Liver (tissue), 9 donors: ENCODE data around the gene TSHB. TPM values are rescaled to one million over a fixed set of nuclear protein-coding genes. Genes with fewer than 3 reads are reported as not detected.

Experiments
- DNase-seq: peaks from one replicate; pipeline ENCODE4 v3.0.0-alpha.2; 2017; ENCODE audit warnings: low spot score
- H3K27ac ChIP-seq, 2 donors: one replicate each; pipeline ENCODE4 v1.7.0; 2013; ENCODE audit warnings: inconsistent platforms in 2 of 2, low read length in 2 of 2, control low read depth in 1 of 2, low read depth in 1 of 2, mild to moderate bottlenecking in 1 of 2
- H3K27me3 ChIP-seq, 4 donors: one replicate each; pipeline versions ENCODE4 v1.6.1 to v1.7.0; 2013; ENCODE audit warnings: low read length in 3 of 4, inconsistent platforms in 1 of 4, mild to moderate bottlenecking in 1 of 4, moderate library complexity in 1 of 4; ENCODE audit not compliant: control insufficient read depth in 4 of 4, insufficient read depth in 4 of 4
- H3K36me3 ChIP-seq, 4 donors: one replicate each; pipeline versions ENCODE4 v1.6.1 to v1.7.0; 2013; ENCODE audit warnings: low read length in 3 of 4, mild to moderate bottlenecking in 3 of 4, low read depth in 1 of 4, moderate library complexity in 1 of 4; ENCODE audit not compliant: control insufficient read depth in 4 of 4, insufficient read depth in 3 of 4
- H3K4me1 ChIP-seq, 4 donors: one replicate each; pipeline versions ENCODE4 v1.6.1 to v1.7.0; 2013; ENCODE audit warnings: low read length in 3 of 4, mild to moderate bottlenecking in 3 of 4, moderate library complexity in 1 of 4; ENCODE audit not compliant: control insufficient read depth in 4 of 4, insufficient read depth in 4 of 4
- H3K4me3 ChIP-seq, 3 donors: one replicate each; pipeline versions ENCODE4 v1.6.1 to v1.7.0; 2013; ENCODE audit warnings: low read length in 3 of 3, control low read depth in 1 of 3, low read depth in 1 of 3, mild to moderate bottlenecking in 1 of 3
- H3K9ac ChIP-seq, 2 donors: one replicate each; pipeline ENCODE4 v1.7.0; 2013; ENCODE audit warnings: low read length in 2 of 2, mild to moderate bottlenecking in 2 of 2, moderate library complexity in 2 of 2, control low read depth in 1 of 2, low read depth in 1 of 2
- H3K9me3 ChIP-seq, 4 donors: one replicate each; pipeline versions ENCODE4 v1.6.1 to v1.7.0; 2013; ENCODE audit warnings: low read length in 3 of 4; ENCODE audit not compliant: control insufficient read depth in 4 of 4
- ATF3 ChIP-seq: IDR thresholded peaks from 2 replicates; pipeline ENCODE4 v1.6.1; 2016; ENCODE audit warnings: antibody characterized with exemption
- CTCF ChIP-seq: fragments of 150-350 bp; IDR thresholded peaks from 2 replicates; pipeline ENCODE4 v1.5.1; 2017; ENCODE audit warnings: improper control_type of control experiment, low read depth, low read length; ENCODE audit not compliant: missing input control
- EGR1 ChIP-seq, 2 donors: IDR thresholded peaks; 2 replicates each; pipeline ENCODE4 v1.6.1; 2016 to 2018; ENCODE audit warnings: antibody characterized with exemption in 2 of 2, low read depth in 2 of 2
- FOXA1 ChIP-seq: IDR thresholded peaks from 2 replicates; pipeline ENCODE4 v1.6.1; 2016; ENCODE audit warnings: antibody characterized with exemption
- FOXA2 ChIP-seq: IDR thresholded peaks from 2 replicates; pipeline ENCODE4 v1.6.1; 2016; ENCODE audit warnings: antibody characterized with exemption
- GABPA ChIP-seq, 2 donors: IDR thresholded peaks in 1 of 2; conservative IDR thresholded peaks in 1 of 2; 2 replicates each; pipeline ENCODE4 v1.6.1; 2016; ENCODE audit warnings: antibody characterized with exemption in 2 of 2, mild to moderate bottlenecking in 1 of 2, moderate library complexity in 1 of 2
- HNF4A ChIP-seq, 2 donors: conservative IDR thresholded peaks; 2 replicates each; pipeline ENCODE4 v1.6.1; 2016; ENCODE audit warnings: antibody characterized with exemption in 2 of 2, mild to moderate bottlenecking in 2 of 2
- HNF4G ChIP-seq: IDR thresholded peaks from 2 replicates; pipeline ENCODE4 v1.6.1; 2016; ENCODE audit warnings: antibody characterized with exemption
- JUND ChIP-seq, 2 donors: IDR thresholded peaks; 2 replicates each; pipeline ENCODE4 v1.6.1; 2016; ENCODE audit warnings: antibody characterized with exemption in 2 of 2
- MAX ChIP-seq: IDR thresholded peaks from 2 replicates; pipeline ENCODE4 v1.6.1; 2016; ENCODE audit warnings: antibody characterized with exemption
- RAD21 ChIP-seq, 2 donors: IDR thresholded peaks; 2 replicates each; pipeline ENCODE4 v1.6.1; 2016; ENCODE audit warnings: antibody characterized with exemption in 2 of 2, mild to moderate bottlenecking in 2 of 2
- REST ChIP-seq: IDR thresholded peaks from 2 replicates; pipeline ENCODE4 v1.6.1; 2016; ENCODE audit warnings: antibody characterized with exemption, mild to moderate bottlenecking
- RXRA ChIP-seq, 2 donors: IDR thresholded peaks; 2 replicates each; pipeline ENCODE4 v1.6.1; 2017 to 2018; ENCODE audit warnings: antibody characterized with exemption in 2 of 2, mild to moderate bottlenecking in 1 of 2
- SP1 ChIP-seq: IDR thresholded peaks from 2 replicates; pipeline ENCODE4 v1.6.1; 2018; ENCODE audit warnings: antibody characterized with exemption, mild to moderate bottlenecking
- TAF1 ChIP-seq: conservative IDR thresholded peaks from 2 replicates; pipeline ENCODE4 v1.6.1; 2016; ENCODE audit warnings: antibody characterized with exemption, mild to moderate bottlenecking
- ZBTB33 ChIP-seq: IDR thresholded peaks from 2 replicates; pipeline ENCODE4 v1.6.1; 2016; ENCODE audit warnings: antibody characterized with exemption
- WGBS: extraction: QIAGEN DNeasy Blood & Tissue Kit; methylation state at CpG from one replicate; pipeline ENCODE4 v1.1.7; 2013; 5-methylcytosine and 5-hydroxymethylcytosine counted together
- polyA plus RNA-seq, 2 donors: library from polyadenylated mRNA; stranded (reverse) in 1 of 2; unstranded in 1 of 2; fragments of 200-250 nt in 1 of 2; fragments of >200 nt in 1 of 2; fragmentation: Nextera tagmentation in 1 of 2; extraction: Ambion mirVana in 1 of 2; gene quantifications; one replicate each; pipeline versions ENCODE4 v1.2.1 to v1.2.3, GENCODE V29; 2013 to 2015
- total RNA-seq, 2 donors: library from RNA; depleted of rRNA; stranded (reverse); fragments of >200 nt; gene quantifications; one replicate each; pipeline ENCODE4 v1.2.3, GENCODE V29; 2014
- donor health status: healthy.
- donor health status: healthy.
- donor health status: healthy.
- donor health status: healthy.
- donor health status: healthy.

Gene TSHB
- total and polyA plus RNA-seq, 4 donors = not detected

- Histone ChIP-seq H3K27ac (no peak overlapping the region), H3K9me3 (peaks cover 0 to 3% (median 0%) of the 10 kb centered on the region in 4 donors), H3K4me3 (no peak overlapping the region), H3K36me3 (no peaks in the 10 kb centered on the region), H3K9ac (no peak overlapping the region), H3K4me1 (no peaks in the 10 kb centered on the region), H3K27me3 (no peaks in the 10 kb centered on the region)
- TF ChIP-seq SP1 (no peak), RAD21 (IDR thresholded peaks at IDR 0.05) (no peak), HNF4A (conservative IDR thresholded peaks at IDR 0.05) (no peak)
- 93% methylated on average over 8 of the region's 8 CpGs for WGBS
- no peak for DNase-seq
Measured at GRCh38 chr1:115067161-115067859, 37.7 kb downstream of the TSHB start.

- H3K9me3 ChIP-seq = peaks cover 0 to 3% (median 0%) of the 10 kb centered on the region in 4 donors
- TF ChIP-seq JUND (IDR thresholded peaks at IDR 0.05) (no peak), GABPA (IDR thresholded peaks at IDR 0.05 in 1 of 2, conservative IDR thresholded peaks at IDR 0.05 in 1 of 2) (no peak), CTCF (no peak), TAF1 (no peak), FOXA1 (no peak)
- H3K9ac ChIP-seq = no peak overlapping the region
- H3K4me3 ChIP-seq = no peak overlapping the region
- H3K27ac ChIP-seq = no peak overlapping the region
- DNase-seq = no peak
- no peaks in the 10 kb centered on the region for H3K4me1 ChIP-seq
- H3K36me3 ChIP-seq = no peaks in the 10 kb centered on the region
- 77% methylated on average over 12 of the region's 12 CpGs for WGBS
- H3K27me3 ChIP-seq = no peaks in the 10 kb centered on the region
Measured at GRCh38 chr1:115068826-115069585, 39.4 kb downstream of the TSHB start.

GRCh38 chr1:115069659-115070308 lies 40.2 kb downstream of the TSHB start:
- Histone ChIP-seq H3K9me3 (peaks cover 0 to 3% (median 0%) of the 10 kb centered on the region in 4 donors), H3K9ac (no peak overlapping the region), H3K27me3 (no peaks in the 10 kb centered on the region), H3K36me3 (no peaks in the 10 kb centered on the region), H3K4me1 (no peaks in the 10 kb centered on the region), H3K27ac (no peak overlapping the region), H3K4me3 (no peak overlapping the region)
- WGBS = 89% methylated on average over 7 of the region's 7 CpGs
- no peak for DNase-seq
- TF ChIP-seq MAX (no peak), HNF4A (conservative IDR thresholded peaks at IDR 0.05) (no peak), SP1 (no peak), ATF3 (no peak), ZBTB33 (no peak), EGR1 (IDR thresholded peaks at IDR 0.05; ENCODE audit: low read depth in 2 of 2) (no peak), RXRA (IDR thresholded peaks at IDR 0.05) (no peak), REST (no peak), FOXA2 (no peak), HNF4G (no peak), RAD21 (IDR thresholded peaks at IDR 0.05) (no peak), GABPA (IDR thresholded peaks at IDR 0.05 in 1 of 2, conservative IDR thresholded peaks at IDR 0.05 in 1 of 2) (no peak)
